ENCODE measurements around the gene TNPO2.

GRCh38 chr19:12727745-12728433 is 4.2 kb upstream of the TNPO2 start:
- TF ChIP-seq ZNF274 (IDR thresholded peaks at IDR 0.05; ENCODE audit: low read depth, low read length) (no peak), SUZ12 (IDR thresholded peaks at IDR 0.05; ENCODE audit: extremely low read depth, insufficient read depth, insufficient read length) (no peak)
